Adipocyte (in vitro differentiated cells): ENCODE measurements around the gene FOXJ3.

Experiments used
- DNase-seq: peaks from one replicate; pipeline ENCODE4 v3.0.0-alpha.2; 2015; ENCODE audit warnings: low read depth
- H3K27me3 ChIP-seq: replicated peaks from 2 replicates; pipeline ENCODE4 v1.7.0; 2013; ENCODE audit warnings: mild to moderate bottlenecking, low read length, moderate library complexity; ENCODE audit not compliant: control insufficient read depth, insufficient read depth
- H3K36me3 ChIP-seq: 2 replicates; pipeline ENCODE4 v1.7.0; 2013; ENCODE audit warnings: low read length, mild to moderate bottlenecking, moderate library complexity; ENCODE audit not compliant: control insufficient read depth, insufficient read depth, severe bottlenecking
- H3K4me1 ChIP-seq: 2 replicates; pipeline ENCODE4 v1.7.0; 2013; ENCODE audit warnings: mild to moderate bottlenecking, low read length, moderate library complexity; ENCODE audit not compliant: control insufficient read depth, insufficient read depth
- H3K4me3 ChIP-seq: 2 replicates; pipeline ENCODE4 v1.7.0; 2013; ENCODE audit warnings: mild to moderate bottlenecking, low read length, moderate library complexity
- H3K9ac ChIP-seq: 2 replicates; pipeline ENCODE4 v1.7.0; 2013; ENCODE audit warnings: mild to moderate bottlenecking, low read length, moderate library complexity
- H3K9me3 ChIP-seq: 2 replicates; pipeline ENCODE4 v1.7.0; 2013; ENCODE audit warnings: mild to moderate bottlenecking, low read length, moderate library complexity; ENCODE audit not compliant: control insufficient read depth

Gene FOXJ3

DNA sequence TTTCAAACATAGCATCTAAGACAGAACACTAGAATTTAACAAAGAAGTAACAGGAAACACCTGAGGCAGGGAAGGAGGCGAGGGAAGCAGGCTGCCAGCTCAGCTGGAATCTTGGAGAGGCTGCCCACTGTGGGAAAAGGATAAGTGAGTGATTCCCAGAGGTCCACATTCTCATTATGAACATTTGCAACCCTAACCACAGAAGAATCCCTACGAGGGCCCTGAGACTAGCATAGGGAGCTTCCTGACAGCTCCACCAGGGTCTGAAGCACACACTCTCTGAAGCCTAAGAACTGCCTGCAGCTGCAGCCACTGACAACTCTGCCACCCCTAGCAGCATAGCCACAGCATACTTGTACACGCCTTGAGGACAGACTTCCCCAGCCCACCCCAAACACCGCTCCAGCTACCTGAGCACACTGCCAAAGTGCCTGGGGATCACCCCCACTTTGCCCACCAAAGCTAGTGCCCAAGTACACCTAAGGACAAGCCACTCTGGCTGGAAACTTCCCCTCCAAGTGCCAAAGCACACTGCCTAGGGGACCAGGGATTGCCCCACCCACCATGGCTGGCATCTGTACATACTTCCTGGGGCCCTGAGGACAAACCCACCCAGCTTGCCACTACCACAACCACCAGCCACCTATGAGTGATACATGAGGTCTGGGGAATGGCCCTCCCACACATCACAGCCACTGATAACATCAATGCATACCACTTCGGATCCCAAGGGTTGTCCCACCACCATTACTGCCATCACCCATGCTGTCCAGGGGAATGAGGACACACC is 93.9 kb downstream of the FOXJ3 start:
- no peak for DNase-seq
- H3K36me3 ChIP-seq = no peaks in the 10 kb centered on the region
- H3K9me3 ChIP-seq = peaks cover 6% of the 10 kb centered on the region
- no peaks in the 10 kb centered on the region for H3K27me3 ChIP-seq
- no peak overlapping the region for H3K4me3 ChIP-seq
- H3K4me1 ChIP-seq = peaks cover 11% of the 10 kb centered on the region
- no peak overlapping the region for H3K9ac ChIP-seq

DNA sequence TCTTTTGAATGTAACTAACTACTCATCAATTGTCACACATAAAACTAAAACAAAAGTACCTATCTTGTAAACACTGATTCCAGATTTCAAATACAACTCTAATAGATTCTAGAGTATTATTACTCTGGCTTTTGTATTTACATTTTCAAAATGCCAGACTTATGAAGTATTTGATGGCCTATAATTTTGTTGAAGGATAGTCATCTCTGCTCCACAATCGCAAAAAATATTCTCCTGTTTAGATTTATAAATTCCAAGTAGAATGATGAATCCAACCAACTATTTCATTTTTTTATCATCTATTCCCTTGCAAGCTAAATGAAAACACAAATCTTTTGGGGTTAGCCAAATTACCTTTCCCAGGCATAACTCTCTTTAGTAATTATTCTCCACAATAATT is 95.5 kb downstream of the FOXJ3 start:
- no peak overlapping the region for H3K9ac ChIP-seq
- peaks cover 6% of the 10 kb centered on the region for H3K9me3 ChIP-seq
- peaks cover 11% of the 10 kb centered on the region for H3K4me1 ChIP-seq
- no peak for DNase-seq
- no peaks in the 10 kb centered on the region for H3K27me3 ChIP-seq
- H3K36me3 ChIP-seq = no peaks in the 10 kb centered on the region
- H3K4me3 ChIP-seq = no peak overlapping the region

GRCh38 chr1:42239041-42239440 is 96.0 kb downstream of the FOXJ3 start:
- Histone ChIP-seq H3K4me1 (peaks cover 11% of the 10 kb centered on the region), H3K4me3 (no peak overlapping the region), H3K27me3 (no peaks in the 10 kb centered on the region), H3K9me3 (peaks cover 6% of the 10 kb centered on the region), H3K9ac (no peak overlapping the region), H3K36me3 (no peaks in the 10 kb centered on the region)
- no peak for DNase-seq

- no peak overlapping the region for H3K4me3 ChIP-seq
- no peak for DNase-seq
- no peaks in the 10 kb centered on the region for H3K27me3 ChIP-seq
- H3K4me1 ChIP-seq = peaks cover under 1% of the 10 kb centered on the region
- H3K36me3 ChIP-seq = no peaks in the 10 kb centered on the region
- H3K9me3 ChIP-seq = no peaks in the 10 kb centered on the region
- H3K9ac ChIP-seq = no peak overlapping the region
Observed at GRCh38 chr1:42231253-42231652, 103.8 kb downstream of the FOXJ3 start.

DNA sequence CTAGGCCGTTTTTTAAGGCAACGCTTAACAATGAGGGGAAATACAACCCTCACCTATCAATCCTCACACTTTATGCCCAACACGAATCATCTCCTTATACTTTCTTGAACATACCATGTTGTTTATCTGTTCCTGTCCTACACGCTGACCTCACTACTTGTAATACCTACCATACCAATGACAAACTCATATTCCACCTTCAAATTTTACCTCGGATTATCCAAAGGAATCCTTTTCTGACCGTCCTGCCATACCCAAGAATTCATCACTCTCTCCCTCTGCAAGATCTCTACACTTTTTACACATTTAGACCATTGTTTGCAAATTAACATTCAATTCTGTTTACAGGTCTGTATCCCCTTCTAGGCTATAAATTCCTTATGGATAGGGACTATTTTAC is 106.1 kb downstream of the FOXJ3 start:
- H3K36me3 ChIP-seq = no peaks in the 10 kb centered on the region
- H3K4me1 ChIP-seq = peaks cover 7% of the 10 kb centered on the region
- no peaks in the 10 kb centered on the region for H3K27me3 ChIP-seq
- H3K4me3 ChIP-seq = no peak overlapping the region
- H3K9me3 ChIP-seq = no peaks in the 10 kb centered on the region
- no peak overlapping the region for H3K9ac ChIP-seq
- no peak for DNase-seq

DNA sequence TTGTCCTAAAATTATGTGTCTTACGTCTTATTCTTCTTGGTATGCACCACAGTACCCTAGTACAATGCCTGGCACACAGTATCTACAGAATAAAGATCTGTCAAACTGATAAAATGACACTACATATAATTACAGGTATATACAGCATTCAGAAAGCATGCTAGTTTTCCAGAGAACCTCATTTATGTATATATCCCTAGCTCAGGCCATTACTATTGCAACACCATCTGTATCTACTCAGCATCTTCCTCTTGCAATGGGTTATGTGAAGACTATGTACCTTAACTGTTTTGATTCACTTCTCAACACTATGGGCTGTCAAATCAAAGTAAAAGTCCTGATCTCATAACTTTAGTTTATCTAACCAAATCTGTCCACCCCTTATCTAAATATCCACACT is 112.0 kb downstream of the FOXJ3 start:
- Histone ChIP-seq H3K36me3 (no peaks in the 10 kb centered on the region), H3K9me3 (no peaks in the 10 kb centered on the region), H3K27me3 (no peaks in the 10 kb centered on the region), H3K4me3 (no peak overlapping the region), H3K9ac (no peak overlapping the region), H3K4me1 (peaks cover 7% of the 10 kb centered on the region)
- no peak for DNase-seq

- Histone ChIP-seq H3K4me3 (no peak overlapping the region), H3K9me3 (no peaks in the 10 kb centered on the region), H3K9ac (no peak overlapping the region), H3K4me1 (peaks cover 7% of the 10 kb centered on the region), H3K36me3 (no peaks in the 10 kb centered on the region), H3K27me3 (no peaks in the 10 kb centered on the region)
- peak; percentile 46 for DNase-seq
Observed at GRCh38 chr1:42221952-42222606, 113.0 kb downstream of the FOXJ3 start.

- no peak overlapping the region for H3K4me3 ChIP-seq
- no peak for DNase-seq
- H3K4me1 ChIP-seq = peaks cover 7% of the 10 kb centered on the region
- H3K9ac ChIP-seq = no peak overlapping the region
- no peaks in the 10 kb centered on the region for H3K27me3 ChIP-seq
- no peaks in the 10 kb centered on the region for H3K9me3 ChIP-seq
- H3K36me3 ChIP-seq = no peaks in the 10 kb centered on the region
Observed at GRCh38 chr1:42221456-42221855, 113.6 kb downstream of the FOXJ3 start.

- H3K4me1 ChIP-seq = peaks cover 5% of the 10 kb centered on the region
- no peak overlapping the region for H3K9ac ChIP-seq
- no peak for DNase-seq
- no peaks in the 10 kb centered on the region for H3K27me3 ChIP-seq
- no peak overlapping the region for H3K4me3 ChIP-seq
- H3K9me3 ChIP-seq = no peaks in the 10 kb centered on the region
- no peaks in the 10 kb centered on the region for H3K36me3 ChIP-seq
Observed at GRCh38 chr1:42219627-42220026, 115.4 kb downstream of the FOXJ3 start.

DNA sequence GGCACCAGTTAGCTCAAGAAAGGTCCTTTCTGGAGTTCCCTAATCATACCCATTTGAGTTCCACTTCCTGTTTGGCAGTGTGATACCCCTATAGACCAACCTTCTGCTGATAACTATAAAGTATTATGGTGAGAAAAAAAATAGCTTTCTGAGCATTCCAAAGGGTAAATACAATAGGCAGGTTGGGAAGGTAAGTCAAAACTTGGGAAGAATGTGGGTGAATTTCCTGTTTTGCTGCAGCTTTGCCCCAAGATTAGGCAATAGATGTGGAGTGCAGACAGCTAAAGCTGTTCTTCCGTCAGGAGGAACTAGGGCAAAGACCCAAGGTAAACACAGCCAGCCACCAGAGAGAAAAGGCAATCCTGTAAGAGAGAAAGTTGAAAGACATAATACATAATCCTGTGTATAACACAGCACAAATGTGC is 120.6 kb downstream of the FOXJ3 start:
- H3K4me1 ChIP-seq = peaks cover 24% of the 10 kb centered on the region
- no peaks in the 10 kb centered on the region for H3K36me3 ChIP-seq
- DNase-seq = peak; percentile 82
- no peak overlapping the region for H3K4me3 ChIP-seq
- no peaks in the 10 kb centered on the region for H3K9me3 ChIP-seq
- H3K9ac ChIP-seq = no peak overlapping the region
- no peaks in the 10 kb centered on the region for H3K27me3 ChIP-seq

DNA sequence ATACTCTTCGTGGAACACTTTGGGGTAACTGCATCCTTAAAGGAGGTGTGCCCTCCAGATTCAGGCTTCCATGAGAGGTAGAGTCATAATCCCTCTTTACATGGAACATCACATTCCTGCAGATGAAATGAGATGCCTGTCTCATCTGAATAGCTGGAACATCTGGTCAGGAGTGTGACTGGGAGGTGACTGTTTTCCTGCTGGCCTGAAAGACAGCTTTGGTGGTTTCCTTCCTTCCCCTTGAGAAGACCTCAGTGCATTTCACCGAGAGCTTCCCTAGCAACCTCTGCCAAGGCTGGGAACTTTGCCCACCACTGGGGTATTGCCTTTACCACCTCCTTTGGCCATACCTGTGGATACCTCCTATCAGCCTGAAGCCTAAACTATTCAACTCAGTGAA is 123.8 kb downstream of the FOXJ3 start:
- Histone ChIP-seq H3K4me3 (no peak overlapping the region), H3K9ac (no peak overlapping the region), H3K9me3 (no peaks in the 10 kb centered on the region), H3K4me1 (peaks cover 24% of the 10 kb centered on the region), H3K27me3 (no peaks in the 10 kb centered on the region), H3K36me3 (no peaks in the 10 kb centered on the region)
- DNase-seq = no peak
